Stimulated activated CD4-positive, alpha-beta T cell treated with anti-CD3 and anti-CD28 coated beads, Interleukin-2, amount 100 ng/mL, for 48 hours (primary cell): ENCODE measurements around the gene FDXR.
A peak's percentile ranks its signal among the peaks of the same experiment; 100 is the strongest.
"Not testable (repeated sequence)": the region's sequence is repeated elsewhere in the genome, so short reads cannot be mapped to it uniquely, and the experiment has no call there.

Source experiments
- DNase-seq, 2 donors: peaks; one replicate each; pipeline ENCODE4 v3.0.0-alpha.2; 2020

The FDXR gene

DNA sequence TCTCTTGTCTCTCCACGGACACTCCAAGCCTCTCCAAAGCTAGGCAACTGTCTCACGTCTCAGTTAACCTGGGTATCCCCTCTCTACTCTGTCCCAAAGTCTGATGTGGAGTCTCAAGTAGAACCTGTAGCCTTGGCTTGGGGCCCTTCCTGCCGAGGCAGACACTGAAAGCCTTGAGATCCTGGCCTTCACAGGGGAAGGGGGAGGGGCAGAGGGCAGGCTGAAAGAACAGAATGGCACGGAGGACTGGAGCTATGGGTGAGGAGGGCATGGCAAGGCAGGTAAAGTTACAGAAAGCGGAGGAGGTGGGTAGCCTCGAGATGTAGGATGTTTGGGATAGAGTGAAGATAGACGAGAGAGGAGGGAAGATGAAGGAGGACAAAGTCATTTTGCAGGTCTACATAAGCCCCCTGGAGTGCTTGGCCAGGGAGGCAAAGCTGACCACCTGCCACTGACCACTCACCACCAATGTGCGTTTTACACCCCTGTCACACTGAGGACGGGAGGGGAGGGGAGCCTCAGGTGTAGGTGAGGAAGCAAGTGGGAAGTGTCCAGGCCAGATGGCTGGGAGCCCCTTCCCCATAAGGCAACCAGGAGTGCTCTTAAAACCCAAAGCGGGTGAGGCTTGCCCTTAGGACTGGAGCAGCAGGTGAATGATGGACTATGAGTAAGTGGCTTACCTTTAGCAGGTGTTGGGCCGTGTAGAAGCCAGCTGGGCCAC lies 1.3 kb downstream of the FDXR start:
- no peak for DNase-seq

DNA sequence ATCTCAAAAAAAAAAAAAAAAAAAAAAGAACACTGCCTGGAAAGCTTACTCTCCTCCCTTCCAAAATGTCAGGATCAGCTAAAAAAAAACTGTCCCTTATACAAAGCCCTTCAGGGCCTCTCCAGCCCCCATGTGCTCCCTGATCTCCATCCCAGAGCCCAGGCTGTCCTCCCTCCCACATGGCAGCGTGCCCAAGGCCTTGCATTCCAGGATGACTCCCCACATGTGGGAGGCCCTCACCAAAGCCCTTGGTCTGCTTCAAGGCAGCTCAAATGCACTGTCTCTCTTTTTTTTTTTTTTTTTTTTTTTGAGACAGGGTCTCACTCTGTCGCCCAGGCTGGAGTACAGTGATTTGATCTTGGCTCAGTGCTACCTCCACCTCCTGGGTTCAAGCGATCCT lies 2.3 kb downstream of the FDXR start:
- DNase-seq: no peak

- not testable (repeated sequence) for DNase-seq
These were observed 2.8 kb downstream of the FDXR start for GRCh38 chr17:74870028-74870427.

GRCh38 chr17:74868908-74869255 lies 3.9 kb downstream of the FDXR start:
- DNase-seq: no peak

DNA sequence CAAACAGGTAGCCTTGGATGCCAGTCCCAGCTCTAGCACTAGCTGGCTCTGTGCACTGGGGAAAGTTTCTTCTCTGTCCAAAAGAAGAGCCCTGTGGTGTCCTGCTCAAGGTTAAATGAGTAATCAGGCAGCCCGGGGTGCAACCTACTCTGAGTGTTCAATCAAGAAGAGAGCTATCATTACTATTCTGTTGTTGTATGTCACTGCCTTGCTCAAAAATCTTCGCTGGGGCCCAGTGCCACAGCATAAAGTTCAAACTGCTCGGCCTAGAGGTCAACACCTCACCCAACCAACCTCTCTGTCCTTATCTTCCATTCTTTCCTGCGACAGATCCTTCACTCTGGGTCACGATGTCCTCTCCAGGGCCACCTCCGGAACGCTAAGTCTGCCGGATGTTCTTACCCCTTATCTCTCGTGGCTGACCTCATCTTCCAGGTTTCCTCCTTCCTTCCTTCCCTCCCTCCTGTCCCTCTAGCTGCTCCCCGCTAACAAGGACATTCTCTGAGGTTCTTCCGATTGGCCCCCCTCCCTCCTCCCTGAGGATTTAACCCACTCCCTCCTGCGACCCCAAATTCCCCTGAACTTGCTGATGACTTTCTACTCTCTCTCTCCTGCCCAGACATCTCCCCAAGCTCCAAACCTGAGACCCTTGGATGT lies 4.4 kb downstream of the FDXR start:
- no peak for DNase-seq

GRCh38 chr17:74866198-74866835 lies 6.5 kb downstream of the FDXR start:
- DNase-seq: no peak

- DNase-seq: no peak
These were observed 7.1 kb downstream of the FDXR start for GRCh38 chr17:74865504-74866197.

GRCh38 chr17:74864866-74865395 lies 7.9 kb downstream of the FDXR start:
- DNase-seq: peak; percentile 69 to 73

GRCh38 chr17:74864297-74864865 lies 8.4 kb downstream of the FDXR start:
- no peak for DNase-seq

- no peak for DNase-seq
These were observed 9.1 kb downstream of the FDXR start for GRCh38 chr17:74863420-74864296.

DNA sequence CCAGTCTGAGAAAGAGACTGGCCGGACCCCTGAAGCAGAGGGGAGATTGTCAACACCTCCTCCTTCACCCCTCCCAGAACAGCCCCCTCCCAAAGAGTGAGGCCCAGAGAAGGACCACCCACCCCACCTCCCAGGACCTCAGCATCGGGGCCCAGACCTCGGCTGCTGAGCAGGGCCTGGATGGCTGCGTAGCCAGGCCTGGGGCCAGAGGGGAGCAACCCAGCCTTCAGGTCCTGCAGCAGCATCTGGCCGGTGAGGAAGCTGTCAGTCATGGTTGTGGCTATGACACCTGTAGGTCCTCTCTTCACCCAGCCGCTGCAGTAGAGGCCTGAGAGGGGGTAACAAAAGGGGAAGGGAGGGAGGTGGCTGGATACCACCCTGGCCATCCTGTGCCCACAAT lies 9.9 kb downstream of the FDXR start:
- no peak for DNase-seq

- DNase-seq: peak; percentile 72 to 73
These were observed 10.5 kb downstream of the FDXR start for GRCh38 chr17:74862108-74862901.

DNA sequence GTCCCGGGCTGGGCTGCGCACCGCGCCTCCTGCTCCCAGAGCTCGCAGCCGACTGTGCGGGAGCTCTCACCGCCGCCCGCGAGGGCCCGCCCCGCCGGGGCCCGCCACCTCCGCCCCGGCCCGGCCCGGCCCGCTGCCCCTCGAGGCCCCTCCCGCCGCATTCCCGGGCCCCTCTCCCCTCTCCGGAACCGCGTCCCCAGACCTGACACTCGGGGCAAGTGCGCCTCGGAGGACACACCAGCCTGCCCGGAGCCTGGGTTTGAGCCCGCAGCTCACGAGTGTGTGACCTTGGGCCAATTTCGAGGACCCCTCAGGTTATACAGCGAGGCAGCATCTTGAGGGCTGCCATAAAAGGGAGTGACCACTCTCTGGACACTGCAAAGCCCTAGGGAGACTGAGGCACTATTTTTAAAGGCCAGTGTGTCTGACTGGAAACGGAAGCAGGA lies 11.1 kb downstream of the FDXR start:
- DNase-seq: no peak

DNA sequence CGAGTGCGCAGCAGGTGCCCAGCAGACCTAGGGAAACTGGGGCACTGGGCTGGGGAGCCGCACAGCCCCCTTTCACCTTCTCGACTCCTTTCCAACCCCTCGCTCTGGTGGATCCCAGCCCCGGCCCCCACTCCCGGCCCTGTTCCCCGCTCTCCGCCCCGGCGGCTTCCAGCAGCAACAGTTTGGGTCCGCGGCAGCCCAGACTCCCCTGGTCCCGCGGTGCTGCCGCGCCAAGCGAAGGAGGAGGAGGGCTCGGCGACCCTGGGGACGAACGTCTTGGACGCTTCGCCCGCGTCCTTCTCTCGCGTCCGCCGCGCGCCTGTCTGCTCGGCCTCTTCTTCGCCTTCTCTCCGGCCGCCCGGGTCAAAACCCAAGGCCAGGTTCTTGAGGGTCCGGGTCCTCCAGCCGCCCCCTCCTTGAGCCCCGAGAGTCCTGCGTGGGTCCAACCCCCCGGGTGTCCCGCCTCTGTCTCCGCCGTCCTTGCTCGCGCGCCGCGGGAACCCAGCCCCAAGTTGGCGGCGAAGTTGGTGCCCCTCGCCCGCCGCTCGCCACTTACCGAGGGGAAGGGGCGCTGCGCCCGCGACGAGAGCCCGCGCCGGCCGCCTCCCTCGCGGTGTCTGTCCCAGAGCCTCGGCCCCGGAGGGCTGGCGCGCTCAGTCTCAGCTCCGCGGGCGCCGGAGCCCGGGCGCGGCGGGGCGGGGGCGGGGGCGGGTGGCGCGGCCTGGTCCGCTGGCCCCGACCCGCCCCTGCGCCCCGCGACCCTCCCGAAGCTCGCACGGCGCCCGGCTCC lies 11.7 kb downstream of the FDXR start:
- no peak for DNase-seq

GRCh38 chr17:74860229-74860871 lies 12.4 kb downstream of the FDXR start:
- no peak for DNase-seq

DNA sequence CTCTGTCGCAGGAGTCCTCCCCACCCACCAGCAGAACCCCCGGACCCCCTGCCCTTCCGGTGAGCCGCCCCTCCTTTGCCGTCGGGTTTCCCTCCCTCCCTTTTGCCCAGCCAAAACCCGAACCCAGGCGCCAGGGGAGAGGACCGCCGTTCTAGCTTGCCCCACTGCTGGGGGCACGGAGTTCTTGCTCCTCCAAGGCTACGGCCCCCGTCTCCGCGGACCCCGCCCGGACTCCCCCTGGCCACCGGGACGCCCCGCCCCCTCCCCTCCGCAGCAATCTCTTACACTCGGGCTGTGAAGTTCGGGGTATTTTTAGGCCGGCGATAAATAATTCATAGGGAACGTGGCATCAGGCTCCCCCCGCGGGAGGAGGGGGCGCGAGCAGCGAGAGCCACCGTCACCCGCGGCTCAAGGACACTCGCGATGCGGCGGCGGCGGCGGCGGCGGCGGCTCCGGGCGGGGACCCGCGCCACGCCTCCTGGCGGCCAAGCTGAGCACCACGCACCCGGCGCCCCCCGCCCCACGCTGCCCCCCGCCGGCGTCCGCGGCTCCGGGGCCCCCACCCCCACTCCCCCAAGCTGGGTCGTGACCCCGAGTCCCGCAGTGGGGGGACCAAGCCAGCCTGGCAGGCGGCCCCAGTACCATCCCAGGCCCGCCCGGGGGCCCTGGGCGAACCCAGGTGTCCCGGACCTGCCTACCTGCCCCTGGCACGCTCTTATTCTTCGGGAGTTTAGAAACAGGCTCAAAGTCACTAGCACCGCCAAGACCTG lies 13.2 kb downstream of the FDXR start, which contains the start of gene GRIN2C:
Gene GRIN2C (minus strand): TSS at position 427 of the 770 bp plus-strand sequence. CDS start 4,793 bp downstream, outside the sequence.
- peak in 1 of 2 donors; percentile 36 for DNase-seq

- DNase-seq: no peak
These were observed 13.9 kb downstream of the FDXR start for GRCh38 chr17:74858672-74859458.

DNA sequence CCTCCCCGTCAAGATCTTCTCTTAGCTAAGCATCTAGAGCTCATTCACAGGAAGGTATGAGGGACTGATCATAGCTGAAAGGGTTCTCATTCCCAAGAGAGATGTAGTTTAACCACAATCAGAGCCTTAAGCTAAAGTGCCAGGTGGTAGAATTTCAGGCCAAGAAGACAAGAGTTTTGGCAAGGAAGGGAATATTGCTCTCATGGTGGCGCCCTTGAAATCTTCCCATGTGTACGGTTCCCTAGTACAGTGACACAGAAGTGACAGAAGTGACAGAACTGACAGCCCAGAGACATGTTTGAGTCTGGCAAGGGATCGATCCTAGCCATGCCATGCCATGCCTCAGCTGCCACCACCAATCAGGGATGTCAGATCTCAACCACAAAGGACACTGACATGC lies 15.6 kb downstream of the FDXR start:
- no peak for DNase-seq
